M059J (cell line): ENCODE measurements around the gene CRY2. TPM values are rescaled to one million over a fixed set of nuclear protein-coding genes. Genes with fewer than 3 reads are reported as not detected.

ENCODE experiments used
- DNase-seq: peaks from one replicate; pipeline ENCODE4 v3.0.0-alpha.2; 2012; ENCODE audit warnings: low read depth
- total RNA-seq: library from RNA; depleted of rRNA; stranded (reverse); fragments of >200 nt; shearing (Covaris generic); gene quantifications from 2 replicates; pipeline ENCODE4 v1.2.3, GENCODE V29; 2014

The CRY2 gene
- total RNA-seq, 1 experiment from 2014 or later: 6.1 TPM

DNA sequence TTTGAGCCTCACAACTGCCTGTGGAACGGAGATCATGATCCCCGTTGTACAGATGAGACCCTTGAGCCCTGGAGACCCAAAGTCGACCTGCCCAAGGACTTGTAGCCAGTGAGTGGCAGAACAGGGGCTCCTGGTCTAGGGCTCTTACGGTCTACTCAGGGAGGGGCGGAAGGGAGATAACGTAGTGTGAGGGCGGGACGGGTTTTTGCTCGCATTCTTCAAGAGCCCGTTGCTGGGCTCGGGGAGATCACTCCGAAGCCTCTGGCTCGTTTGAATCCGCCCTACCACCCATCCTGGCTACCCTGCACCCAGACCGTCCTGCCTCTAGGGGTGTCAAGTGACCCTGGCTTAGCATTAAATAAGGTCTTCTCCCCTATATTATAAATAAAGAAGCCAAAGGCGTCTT is 639 bp downstream of the CRY2 start:
- DNase-seq: peak; percentile 53

DNA sequence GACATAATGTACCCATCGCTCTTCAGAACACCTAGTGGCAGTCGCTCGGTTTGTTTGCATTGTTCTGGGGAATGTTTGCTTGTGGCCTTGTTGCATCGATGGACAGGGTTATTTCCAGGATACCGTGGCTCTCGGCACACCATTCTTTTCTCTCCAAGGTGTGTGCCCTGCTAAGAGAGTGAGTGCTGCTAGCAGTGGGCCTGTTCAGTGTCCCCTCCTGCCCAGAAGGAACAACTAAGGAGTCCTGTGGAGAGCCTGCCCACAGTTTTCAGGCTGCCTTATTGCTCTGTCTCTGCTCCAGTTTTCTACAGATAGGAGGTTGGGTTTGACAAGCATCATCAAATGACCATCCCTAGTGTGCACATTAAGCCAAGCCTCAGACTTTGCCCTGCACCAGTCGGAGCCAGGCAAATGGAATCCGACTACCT is 1.4 kb downstream of the CRY2 start:
- no peak for DNase-seq

DNA sequence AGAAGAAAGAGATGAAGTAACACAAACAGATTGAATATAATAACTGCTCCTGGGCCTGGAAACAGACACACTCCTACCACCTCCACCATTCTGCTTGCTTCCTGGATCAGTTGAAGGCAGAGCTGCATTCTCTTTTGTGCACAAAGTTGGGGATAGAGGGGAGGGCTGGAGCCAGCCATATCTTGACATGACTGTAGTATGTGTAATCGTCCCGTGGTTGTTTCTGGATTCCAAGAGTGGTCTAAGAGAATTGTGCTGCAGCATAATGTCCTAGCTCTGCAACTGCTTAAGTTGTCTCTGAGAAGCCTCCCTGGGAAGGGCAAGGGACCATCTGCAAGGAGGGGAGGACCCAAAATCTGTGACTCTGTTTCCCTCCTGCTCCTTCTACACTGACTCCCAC is 3.2 kb downstream of the CRY2 start:
- peak; percentile 27 for DNase-seq

DNA sequence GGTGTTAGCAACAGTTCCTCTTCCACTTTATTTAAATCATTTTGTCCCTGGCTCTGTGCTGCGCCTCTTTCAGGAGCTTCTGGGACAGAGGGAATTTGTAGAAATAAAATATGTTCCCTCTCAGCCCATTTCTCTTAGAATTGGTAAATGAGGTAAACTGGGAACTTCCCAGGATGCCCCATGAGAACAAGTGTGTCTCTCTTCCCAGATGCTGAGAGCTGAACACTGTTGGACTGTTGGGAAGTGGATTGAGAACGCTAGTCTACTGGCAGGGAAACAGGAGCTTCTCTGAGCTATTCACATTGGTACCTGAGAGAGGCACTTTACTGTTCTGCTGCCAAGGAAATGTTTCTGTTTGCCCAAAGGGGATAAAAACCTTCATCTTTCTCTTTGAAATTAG is 4.0 kb downstream of the CRY2 start:
- DNase-seq: no peak

DNA sequence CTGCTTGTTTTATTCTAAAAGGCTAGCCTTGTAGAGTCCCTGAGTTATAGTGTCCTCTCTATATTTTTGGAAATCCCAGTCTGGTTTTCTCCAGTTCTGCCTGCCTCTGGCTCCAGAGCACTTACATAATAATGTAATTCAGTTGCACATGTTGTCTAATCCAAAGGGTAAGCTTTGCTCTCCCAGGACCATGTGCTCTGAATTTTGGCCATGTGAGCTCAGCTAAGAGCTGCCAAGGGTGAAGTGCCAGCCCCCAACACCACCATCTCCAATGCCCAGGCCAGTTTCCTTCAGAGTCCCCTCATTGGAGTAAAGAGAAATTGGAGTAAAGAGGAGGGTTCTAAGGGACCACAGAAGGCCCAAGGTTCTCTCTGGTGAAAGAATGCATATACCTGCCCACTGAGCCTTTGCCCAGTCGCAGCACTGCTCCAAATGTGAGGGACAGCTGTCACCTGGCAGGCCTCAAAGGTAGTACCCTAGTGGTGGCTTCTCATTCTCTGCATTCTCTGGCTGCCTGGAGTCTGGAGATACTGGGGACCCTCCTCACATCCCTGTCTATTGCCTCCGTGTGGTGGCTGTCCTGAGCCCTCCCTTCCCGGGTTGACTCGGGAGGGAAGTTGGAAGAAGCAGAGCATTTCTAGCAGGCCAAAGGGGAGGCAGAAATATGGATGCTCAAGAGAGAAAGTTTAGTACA is 4.9 kb downstream of the CRY2 start:
- DNase-seq: no peak

DNA sequence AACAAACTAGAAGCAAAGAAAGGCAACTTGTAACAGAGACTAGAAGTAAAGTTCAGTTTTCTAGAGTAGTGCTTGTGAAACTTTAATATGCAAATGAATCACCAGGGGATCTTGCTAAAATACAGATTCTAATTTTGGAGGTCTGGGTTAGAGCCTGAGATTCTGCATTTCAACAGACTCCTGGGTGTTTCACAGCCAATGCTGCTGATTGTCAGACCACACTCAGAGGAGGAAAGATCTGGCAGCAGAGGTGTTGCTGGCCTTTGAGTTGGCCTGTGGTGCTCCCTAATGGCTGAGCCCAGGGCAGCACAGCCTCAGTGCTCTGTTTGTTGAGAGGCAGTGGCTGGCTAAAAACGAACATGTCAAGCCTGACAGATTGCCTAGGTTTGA is 5.4 kb downstream of the CRY2 start:
- no peak for DNase-seq

DNA sequence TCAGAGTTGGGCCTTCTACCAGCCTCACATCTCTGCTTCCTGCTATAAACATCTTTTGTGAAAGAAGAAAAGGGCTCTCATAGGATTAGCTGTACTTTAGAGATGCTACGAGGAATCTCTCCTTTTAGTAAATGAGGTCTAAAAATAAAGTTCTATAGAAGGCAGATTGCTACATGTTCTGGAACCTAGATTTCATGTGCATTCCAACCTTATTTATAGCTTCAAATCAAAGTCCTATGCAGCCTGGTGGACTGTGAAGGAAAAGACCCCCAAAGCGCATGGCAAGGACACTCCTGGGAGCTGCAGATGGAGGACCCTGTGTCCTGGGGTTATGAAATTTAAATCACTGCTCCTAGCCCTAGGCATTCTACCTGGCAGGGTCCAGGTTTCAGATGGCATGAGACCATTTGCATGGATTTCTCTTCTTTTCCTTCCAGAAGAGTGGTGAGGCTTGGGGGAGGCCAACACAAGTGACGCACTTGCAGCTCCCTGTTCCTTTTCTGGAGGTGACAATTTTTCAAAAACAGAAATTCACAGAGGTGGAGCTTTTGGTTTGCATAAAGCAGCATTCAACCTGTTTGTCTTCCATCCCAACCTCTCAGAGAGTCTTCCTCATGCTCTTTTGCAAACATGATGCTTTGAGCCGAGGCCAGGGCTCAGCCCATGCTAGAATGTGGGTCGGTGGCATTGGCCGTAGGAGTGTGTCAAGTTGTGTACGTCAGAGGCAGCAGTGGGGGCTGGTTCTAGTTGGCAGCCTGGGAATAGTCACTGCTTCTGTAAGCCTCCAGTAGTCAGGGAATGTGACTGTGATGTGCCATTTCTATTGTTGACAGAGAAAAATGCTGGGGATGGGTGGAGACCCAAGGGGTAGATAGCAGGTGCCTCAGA is 6.3 kb downstream of the CRY2 start:
- DNase-seq: no peak

DNA sequence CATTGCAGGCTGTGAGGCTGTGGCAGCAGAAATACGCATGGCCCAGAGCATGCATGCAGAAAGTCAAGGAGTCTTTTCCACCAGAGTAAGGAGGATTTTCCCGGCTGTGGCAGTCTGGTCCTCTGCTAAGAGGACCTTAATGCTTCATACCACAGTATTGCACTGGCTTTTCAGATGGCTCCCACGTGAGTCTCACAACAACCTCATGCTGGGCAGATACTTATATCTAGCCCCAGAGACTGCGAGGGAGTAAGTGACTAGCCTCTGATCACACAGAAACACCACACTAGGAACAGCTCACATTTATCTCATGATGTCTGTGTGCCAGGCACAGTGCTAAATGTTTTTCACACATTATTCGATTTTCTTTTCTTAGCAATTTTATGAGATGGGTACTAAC is 8.0 kb downstream of the CRY2 start:
- DNase-seq: no peak

DNA sequence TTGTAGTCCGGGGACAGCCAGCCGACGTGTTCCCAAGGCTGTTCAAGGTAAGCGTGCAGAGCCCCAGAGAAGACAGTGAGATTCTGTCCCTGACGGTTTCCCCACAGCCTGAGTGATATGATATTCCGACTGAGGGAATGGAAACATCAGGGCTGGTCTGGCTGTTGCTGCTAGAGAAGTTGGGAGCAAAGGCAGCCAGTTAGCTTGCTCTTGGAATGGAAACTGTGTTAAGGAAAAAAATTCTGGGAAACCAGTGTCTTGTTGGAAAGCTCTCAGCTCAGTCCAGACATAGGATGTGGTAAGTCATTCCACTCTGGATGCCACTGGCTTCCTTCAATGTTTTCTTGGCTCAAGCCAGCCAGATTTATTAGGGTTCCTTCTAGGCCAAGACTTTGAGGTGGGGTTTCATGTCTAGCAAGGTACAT is 8.8 kb downstream of the CRY2 start:
- DNase-seq: no peak

DNA sequence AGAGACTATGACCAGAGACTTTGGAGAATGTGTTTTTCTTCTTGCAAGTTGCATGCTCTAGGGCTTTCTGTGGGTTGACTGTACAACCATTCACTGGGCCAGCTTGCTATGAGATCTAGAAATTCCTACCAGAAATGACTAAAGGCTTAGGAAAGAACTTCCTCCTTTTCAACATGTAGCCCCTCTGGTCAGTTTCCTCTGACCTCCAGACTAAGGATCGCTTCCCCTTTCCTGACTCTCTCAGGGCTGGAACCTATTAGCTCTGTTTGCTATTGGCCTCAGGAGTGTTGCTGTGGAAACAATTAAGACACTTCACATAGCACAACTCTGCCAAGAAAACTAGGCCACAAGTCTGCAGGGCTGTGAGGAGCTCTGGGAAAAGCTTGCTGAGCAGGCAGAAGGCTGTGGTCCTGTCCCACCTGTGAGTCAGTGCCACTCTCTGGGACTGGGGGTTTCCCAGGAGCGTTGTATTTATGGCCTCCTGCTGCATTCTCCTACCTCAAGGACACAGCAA is 10.7 kb downstream of the CRY2 start:
- peak; percentile 84 for DNase-seq

DNA sequence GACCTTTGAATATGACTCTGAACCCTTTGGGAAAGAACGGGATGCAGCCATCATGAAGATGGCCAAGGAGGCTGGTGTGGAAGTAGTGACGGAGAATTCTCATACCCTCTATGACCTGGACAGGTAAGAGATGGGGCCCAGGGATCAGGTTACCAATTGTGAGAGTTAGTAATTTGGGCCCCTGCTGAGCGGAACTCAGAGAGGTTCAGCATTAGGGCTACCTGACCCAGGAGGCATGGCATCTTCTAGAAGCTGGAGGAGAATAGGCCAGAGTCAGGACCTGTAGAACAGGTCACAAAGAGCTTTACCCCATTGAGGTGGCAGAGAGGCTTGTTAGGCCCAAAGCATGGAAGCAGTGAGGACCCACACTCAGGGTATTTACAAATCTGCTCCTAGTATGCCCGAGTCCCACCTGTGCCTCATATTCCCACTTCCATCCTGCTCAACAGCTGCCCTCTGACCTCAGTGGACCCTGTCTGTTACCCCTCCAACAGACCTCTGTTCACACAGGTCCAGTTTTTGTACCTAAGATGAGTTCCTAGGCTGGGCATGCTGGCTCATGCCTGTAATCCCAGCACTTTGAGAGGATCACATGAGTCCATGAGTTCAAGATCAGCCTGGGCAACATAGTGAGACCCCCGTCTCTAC is 11.6 kb downstream of the CRY2 start:
- no peak for DNase-seq

DNA sequence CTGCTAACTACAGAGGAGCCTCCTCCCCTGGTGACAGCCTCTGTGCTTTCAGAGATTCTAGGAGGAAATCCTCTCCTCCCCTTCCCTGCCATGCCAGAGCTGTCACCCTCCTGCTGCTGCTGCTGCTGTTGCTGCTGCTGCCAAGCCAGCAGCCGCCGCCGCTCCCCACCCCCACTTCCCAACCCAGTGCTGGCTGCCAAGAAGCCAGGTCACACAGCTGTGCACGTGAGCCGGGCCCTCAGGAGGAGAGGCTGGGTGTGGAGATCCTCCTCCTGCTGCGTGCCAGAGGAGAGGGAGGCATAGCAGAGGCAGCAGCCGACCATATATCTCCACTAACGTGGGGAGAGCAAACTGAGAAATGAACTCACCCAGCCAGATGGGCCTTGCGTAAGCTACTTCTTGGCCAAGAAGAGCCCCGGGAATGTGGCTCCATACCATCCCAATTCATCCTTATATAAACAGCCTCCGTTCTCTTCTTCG is 12.4 kb downstream of the CRY2 start:
- peak; percentile 70 for DNase-seq

DNA sequence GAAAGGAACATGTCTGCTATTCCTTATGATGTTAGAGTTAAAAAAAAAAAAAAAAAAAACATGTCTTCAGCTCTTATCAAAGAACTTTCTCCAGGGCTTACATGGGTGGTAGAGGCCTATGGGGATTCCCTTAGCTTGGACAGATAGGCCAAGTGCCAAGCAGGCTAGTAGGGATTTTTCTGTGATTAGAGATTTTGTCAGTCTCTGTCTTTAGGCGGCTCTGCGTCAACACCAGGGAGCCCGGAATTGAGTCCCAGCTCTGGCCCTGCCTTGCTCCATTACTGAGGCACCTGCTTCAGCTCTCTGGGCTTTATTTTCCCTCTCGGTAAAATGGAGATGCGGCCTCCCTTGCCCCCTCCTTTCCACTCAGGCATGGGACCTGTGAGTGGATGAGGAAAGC is 13.1 kb downstream of the CRY2 start:
- DNase-seq: no peak

DNA sequence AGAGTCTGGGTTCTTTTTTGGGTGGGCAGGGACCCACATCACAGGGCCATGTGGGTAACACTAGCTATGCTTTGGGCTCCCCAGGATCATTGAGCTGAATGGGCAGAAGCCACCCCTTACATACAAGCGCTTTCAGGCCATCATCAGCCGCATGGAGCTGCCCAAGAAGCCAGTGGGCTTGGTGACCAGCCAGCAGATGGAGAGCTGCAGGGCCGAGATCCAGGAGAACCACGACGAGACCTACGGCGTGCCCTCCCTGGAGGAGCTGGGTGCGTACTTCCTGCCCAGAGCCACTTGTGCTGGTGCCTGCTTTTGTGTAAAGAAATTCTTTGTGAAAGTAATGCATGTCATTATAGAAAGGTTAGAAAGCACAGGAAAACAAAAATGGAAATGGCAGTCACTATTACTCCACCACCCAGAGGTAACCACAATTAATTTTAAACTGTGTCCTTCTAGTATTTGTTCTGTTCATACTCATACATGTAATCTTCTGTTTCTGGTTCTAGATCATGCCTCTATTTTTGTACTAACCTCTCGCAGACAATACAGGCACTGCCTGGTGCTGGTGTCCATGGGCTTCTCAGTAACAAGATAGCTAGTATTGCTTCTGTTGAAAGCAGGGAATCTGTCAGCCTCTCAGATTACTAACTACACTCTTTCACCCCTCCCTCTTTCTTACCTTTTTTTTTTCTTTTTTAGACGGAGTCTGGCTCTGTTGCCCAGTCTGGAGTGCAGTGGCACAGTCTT is 13.7 kb downstream of the CRY2 start:
- no peak for DNase-seq

DNA sequence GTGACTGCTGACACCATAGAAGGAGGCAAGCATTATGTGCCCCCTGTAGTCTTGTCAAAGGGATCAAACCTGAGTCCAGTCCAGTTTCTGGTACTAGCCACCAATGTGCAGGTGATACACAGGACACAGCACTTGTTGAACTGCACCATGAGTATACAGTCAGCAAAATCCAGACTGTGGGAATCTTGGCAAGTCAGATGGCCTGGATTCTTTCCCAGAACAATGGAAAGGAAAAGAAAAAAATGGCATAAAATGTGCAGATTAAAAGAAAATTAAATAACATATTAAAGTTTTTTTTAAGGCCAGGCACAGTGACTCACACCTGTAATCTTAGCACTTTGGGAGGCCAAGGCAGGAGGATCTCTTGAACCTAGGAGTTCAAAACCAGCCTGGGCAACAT is 16.8 kb downstream of the CRY2 start:
- no peak for DNase-seq

DNA sequence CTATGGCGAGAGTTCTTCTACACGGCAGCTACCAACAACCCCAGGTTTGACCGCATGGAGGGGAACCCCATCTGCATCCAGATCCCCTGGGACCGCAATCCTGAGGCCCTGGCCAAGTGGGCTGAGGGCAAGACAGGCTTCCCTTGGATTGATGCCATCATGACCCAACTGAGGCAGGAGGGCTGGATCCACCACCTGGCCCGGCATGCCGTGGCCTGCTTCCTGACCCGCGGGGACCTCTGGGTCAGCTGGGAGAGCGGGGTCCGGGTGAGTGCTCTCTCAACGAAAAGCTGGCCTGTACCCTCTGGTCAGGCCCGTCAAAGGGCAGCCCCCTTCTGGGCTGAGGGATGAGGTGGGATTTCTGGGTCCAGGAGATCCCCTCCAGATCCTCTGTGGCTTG is 22.3 kb downstream of the CRY2 start:
- DNase-seq: no peak

DNA sequence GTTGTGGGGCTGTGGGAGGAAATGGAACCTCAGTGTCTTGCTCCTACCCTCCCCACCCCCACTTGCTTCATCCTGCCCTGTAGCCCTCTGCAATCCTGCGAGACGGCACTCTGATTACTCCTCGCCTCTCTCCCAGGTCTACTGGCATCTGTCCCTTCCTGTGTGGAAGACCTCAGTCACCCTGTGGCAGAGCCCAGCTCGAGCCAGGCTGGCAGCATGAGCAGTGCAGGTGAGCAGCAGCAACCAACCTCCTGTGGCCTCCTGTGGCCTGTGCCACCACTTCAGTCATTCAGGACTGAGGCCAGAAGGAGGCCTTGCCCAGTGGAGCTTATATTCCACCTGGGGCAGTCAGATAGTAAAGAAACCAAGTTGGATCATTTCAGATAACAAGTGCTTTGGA is 23.4 kb downstream of the CRY2 start:
- DNase-seq: no peak

DNA sequence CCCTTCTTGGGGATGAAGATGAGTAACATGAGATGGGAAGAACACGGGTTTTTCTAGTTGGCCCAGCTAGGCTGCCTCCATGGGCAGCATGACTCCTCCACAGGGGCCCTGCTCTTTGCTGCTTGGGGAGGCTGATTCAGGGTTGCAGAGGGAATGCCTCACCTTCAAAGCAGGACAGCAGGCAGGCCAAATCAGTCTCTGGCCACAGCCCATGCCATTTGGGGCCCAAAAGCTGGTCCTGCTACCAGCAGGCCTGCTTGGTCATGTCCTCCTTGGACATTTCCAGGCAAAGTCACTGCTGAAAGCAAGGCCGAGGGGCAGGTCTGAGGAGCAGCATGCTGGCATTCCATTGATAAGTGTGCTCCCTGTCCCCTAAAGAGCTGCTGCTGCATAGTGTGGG is 24.4 kb downstream of the CRY2 start:
- DNase-seq: no peak

DNA sequence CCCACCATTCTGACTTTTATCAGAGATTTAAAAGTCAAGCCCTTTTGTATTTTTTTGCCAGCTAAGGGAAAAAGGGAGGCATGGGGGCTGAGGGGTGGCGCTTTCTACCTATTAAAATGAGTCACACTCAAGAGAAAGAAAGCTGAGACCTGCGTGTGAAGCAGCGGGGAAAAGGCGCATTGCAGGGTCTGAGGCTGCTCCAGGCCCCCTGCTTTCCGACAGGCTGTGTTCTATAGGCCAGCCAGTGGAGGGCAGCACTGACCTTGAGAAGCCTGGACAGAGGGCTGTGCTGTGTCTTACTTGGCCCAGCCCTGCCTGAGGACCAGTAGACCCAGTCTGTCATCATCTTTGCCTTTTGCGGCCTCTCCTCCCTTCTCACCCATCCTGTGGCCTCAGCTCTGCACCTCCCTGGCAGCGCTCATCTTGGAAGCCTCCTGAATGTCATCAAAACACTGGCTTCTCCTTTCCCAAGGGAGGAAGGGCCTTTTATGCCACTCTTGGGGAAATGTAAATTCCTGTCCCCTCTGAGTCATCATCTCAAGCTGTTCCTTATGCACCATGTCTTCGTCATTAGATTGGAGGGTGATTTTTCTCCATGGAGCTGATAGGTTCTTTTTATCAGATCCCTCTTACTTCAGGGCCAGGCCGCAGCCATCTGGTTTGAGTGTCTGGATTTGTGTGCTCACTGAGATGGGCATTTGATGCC is 25.5 kb downstream of the CRY2 start:
- DNase-seq: peak; percentile 82

DNA sequence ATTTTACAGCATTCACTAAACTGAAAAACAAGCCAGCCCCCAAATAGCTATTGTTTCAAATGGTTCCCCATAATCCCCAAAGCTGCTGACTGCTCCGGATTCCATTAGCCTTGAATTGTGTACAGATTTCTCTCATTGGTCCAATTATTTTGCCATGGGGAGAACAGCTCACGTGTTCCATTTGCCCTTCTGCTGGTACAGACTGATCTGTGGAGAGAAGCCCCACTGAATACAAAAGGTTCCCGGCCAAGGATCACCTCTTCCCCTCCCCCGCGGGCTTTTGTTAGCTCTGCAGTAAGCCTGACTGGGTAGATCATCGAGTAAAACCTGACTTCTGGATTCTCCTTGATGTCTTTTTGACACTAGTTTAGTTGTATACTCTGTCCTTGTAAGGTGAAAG is 29.1 kb downstream of the CRY2 start:
- DNase-seq: no peak

DNA sequence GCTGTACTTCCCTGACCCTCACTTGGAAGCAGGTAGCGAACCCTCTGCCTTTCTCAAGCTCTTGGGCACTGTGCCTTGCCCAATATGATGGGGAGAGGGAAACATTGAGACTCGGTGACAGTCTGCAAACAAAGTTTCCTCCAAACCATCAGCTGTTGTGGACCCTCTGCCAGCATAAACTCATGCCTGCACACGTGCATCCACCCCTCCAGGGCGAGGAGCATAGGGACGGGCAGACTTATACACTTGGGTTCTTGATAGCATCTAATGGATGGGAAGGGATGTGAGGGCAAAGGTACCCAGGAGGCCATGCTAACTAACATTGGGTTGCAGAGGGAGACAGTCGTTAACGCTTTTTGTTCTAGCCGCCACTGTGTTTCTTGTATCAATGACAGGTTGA is 29.9 kb downstream of the CRY2 start:
- no peak for DNase-seq
